Right ventricle myocardium superior (tissue), 1 donor: ENCODE results near the gene RAB8B. TPM values are rescaled to one million over a fixed set of nuclear protein-coding genes. Genes with fewer than 3 reads are reported as not detected.

Experiments
- ATAC-seq: fragments of 200-7000 bp; cut with Tn5 transposase; one replicate; pipeline ENCODE4 v1.9.1; 2020; ENCODE audit warnings: mild to moderate bottlenecking; ENCODE audit not compliant: poor library complexity
- DNase-seq: peaks from one replicate; pipeline ENCODE4 v3.0.0-alpha.2; 2020
- intact Hi-C: fragments of 100-400 bp; cut with DNase I; formaldehyde crosslinking; loops from one replicate; pipeline ENCODE4 v1.11.2; 2022
- total RNA-seq: library from RNA; stranded (reverse); fragmentation: NEBNext Ultra II Directional; extraction: Animal tissue kit (Norgen Biotek cat#: 25700); gene quantifications from one replicate; pipeline ENCODE4 v1.2.1, GENCODE V29; 2021
- donor health status: DM: no; HTN: yes; CAD: no; lungs with severe emphysema.

The RAB8B gene
- total RNA-seq, 1 donor from 2014 or later, result 10.0 TPM

DNA sequence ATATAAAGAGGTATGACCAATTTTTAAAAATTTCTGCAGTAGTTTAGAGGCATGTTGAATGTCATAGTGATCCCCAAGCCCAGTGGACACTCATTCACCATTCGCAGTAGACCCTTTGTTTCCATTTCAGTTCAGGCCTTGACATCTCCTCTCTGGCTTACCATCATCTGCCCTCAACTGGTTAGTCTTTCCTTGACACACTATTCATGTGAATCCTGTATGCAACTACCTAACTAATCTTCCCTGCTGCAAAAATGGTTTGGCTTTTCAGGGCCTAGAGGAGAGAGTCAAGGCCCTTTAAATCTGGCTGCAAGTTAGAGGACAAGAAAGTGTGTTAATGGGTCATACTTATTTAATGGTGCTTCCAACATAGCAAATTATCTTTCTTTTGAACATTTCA lies 98.9 kb downstream of the RAB8B start:
- intact Hi-C loops, result no loop called here
- no peak for ATAC-seq
- no peak for DNase-seq

GRCh38 chr15:63288778-63289378 lies 99.5 kb downstream of the RAB8B start:
- no peak for DNase-seq
- intact Hi-C loops, result no loop called here
- ATAC-seq, result peak; percentile 66

GRCh38 chr15:63291507-63291906 lies 102.1 kb downstream of the RAB8B start:
- no peak for DNase-seq
- intact Hi-C loops, result loop anchor here (2.0 kb wide), 1 partner anchor 113 kb away; no protein-coding TSS in a partner anchor

DNA sequence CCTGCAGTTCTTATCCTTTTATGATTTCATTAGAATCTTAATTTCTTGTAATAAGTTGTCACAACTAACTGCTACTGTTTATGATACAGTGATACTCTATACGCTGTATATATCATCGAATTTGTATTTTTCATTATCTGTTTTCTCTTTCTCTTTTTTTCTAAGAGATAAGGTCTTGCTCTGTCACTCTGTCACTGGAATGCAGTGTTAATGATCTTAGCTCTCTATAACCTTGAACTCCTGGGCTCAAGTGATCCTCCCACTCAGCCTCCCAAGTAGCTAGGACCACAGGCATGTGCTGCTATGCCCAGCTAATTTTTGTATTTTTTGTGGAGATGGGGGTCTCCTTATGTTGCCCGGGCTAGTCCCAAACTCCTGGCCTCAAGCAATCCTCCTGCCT lies 102.8 kb downstream of the RAB8B start:
- intact Hi-C loops, result no loop called here
- DNase-seq (no peak), ATAC-seq (no peak)

More at GRCh38 chr15:63291507-63291906, 102.1 kb downstream of the RAB8B start:
- no peak for ATAC-seq

DNA sequence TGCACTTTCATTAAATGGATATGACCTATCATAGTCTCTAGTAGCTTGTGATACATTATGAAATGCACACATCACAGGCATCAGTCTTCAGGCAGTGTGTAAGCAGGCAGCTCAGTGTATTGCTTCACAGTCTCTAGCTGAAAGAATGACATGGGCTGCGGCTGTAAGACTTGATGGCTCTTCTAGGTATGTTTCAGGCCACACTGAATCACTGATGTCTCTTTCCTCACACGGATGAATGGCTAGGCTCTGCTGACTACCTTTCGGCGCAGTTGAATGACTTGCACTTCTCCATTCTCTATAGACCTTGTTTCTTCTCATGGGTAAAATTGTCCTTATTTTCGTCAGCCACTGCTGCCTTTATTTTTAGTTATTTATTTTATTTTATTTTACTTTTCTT lies 103.4 kb downstream of the RAB8B start:
- ATAC-seq (no peak), DNase-seq (no peak)
- intact Hi-C loops, result no loop called here

GRCh38 chr15:63294359-63294758 lies 105.0 kb downstream of the RAB8B start:
- intact Hi-C loops, result no loop called here
- no peak for DNase-seq

GRCh38 chr15:63295341-63295740 lies 105.9 kb downstream of the RAB8B start:
- DNase-seq, result no peak
- intact Hi-C loops, result no loop called here
- ATAC-seq, result no peak

More at GRCh38 chr15:63294359-63294758, 105.0 kb downstream of the RAB8B start:
- no peak for ATAC-seq

DNA sequence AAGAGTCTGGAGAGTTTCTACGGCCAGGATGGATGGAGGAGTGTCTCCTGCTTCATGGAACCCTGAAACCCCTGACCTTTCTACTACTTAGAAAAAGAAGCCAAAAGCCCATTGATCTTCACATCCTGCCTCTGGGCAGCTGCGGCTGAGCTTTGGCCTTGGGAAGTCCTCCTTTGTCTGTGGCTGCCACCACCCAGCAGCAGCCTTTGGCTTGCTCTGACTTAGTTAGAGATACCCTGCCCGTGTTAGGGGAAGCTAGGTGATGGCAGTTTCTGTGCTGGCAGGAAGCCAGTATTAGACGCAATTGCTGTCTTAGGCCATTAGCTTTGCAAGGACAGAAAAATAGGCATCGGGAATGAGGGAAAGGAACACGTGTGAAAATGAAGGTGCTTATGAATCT lies 106.8 kb downstream of the RAB8B start:
- ATAC-seq, result peak; percentile 48
- intact Hi-C loops, result no loop called here

GRCh38 chr15:63299943-63300575 lies 110.7 kb downstream of the RAB8B start:
- no peak for DNase-seq
- intact Hi-C loops, result no loop called here
- no peak for ATAC-seq

More for the DNA sequence above, 106.8 kb downstream of the RAB8B start:
- DNase-seq, result no peak

GRCh38 chr15:63301088-63301487 lies 111.7 kb downstream of the RAB8B start:
- intact Hi-C loops, result no loop called here
- no peak for DNase-seq
- no peak for ATAC-seq

- DNase-seq (no peak), ATAC-seq (no peak)
- intact Hi-C loops, result no loop called here
These were observed 115.9 kb downstream of the RAB8B start for GRCh38 chr15:63305260-63305659.

DNA sequence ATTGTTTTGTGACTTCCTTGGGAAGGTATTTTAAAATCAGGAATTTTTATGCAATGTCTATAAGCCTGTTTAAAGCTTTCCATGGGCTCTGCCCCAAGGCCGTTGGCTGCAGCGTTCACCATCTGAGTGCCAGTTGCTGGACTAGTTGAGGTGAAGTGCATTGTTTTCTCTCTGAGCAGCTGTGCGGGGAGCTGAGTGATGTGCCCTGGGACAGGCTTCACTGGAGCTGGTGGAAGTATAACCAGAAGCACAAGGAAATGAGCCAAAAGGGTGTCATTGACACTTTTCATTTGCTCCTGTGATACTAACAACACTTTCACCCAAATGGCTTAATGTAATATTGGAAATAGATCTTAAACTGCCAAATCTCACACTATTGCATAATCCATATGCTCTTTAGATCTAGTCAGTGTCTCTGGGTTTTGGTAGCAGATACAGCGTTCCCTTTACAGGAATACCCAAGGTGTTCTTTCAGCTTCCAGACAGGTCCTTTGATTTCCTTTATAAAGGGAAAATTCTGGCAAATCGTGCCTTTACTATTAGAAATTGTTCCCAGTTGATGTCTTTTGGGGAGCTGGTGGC lies 117.2 kb downstream of the RAB8B start:
- intact Hi-C loops, result no loop called here
- DNase-seq (no peak), ATAC-seq (no peak)

DNA sequence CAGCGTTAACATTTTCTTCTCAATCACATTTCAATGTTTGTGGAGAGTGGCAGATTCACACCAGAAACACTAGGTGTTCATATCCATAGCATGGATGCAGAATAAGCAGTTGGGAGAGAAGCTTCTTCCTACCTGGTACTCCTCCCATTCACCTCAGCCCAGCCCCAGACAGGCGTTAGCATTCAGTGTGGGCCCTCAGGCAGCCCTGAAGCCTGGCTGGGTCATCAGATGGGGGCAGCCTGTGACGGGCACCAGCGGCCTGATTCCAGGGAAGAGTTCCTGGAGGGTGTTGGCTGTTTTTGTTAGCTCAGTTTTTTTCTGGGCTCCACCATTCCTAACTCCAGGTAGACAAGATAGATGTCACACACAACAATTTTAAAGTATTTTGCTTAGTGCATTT lies 119.1 kb downstream of the RAB8B start:
- intact Hi-C loops, result no loop called here
- DNase-seq (no peak), ATAC-seq (no peak)

DNA sequence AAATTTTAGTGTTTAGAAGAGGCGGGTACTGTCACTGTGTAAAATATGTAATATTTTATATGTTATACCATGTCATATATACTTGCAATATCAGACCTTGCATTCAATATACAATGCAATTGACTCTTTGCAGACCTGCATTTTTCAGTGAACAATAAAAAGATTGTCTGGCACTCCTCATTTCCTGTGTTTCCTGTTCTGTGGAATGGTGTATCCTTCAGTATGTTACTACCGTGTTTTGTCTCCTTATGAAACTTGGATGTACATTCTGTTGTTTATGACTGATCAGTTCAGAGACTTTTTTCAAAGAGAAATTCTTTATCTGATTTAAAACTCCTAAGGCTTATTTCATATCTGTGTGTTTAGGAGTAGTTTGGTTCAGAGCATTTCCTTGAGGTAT lies 119.5 kb downstream of the RAB8B start:
- no peak for ATAC-seq
- intact Hi-C loops, result no loop called here
- no peak for DNase-seq

DNA sequence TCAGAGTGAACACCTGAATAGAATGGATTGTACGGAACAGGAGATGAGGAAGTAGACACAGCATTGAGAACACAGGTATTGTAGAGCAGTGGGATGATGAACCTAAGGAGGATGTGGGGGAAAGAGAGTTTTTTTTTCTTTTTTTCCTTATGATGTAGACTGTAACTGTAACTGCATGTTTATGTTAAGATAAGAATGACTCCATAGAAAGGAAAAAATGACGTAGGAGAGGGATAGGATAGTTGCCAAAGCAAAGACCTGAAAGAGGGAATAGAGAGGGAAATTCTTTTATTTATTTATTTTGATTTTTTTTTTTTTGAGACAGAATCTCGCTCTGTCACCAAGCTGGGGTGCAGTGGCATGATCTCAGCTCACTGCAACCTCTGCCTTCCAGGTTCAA lies 121.2 kb downstream of the RAB8B start:
- DNase-seq, result no peak
- no peak for ATAC-seq
- intact Hi-C loops, result no loop called here

- no peak for ATAC-seq
- no peak for DNase-seq
- intact Hi-C loops, result no loop called here
These were observed 122.9 kb downstream of the RAB8B start for GRCh38 chr15:63312286-63312685.

DNA sequence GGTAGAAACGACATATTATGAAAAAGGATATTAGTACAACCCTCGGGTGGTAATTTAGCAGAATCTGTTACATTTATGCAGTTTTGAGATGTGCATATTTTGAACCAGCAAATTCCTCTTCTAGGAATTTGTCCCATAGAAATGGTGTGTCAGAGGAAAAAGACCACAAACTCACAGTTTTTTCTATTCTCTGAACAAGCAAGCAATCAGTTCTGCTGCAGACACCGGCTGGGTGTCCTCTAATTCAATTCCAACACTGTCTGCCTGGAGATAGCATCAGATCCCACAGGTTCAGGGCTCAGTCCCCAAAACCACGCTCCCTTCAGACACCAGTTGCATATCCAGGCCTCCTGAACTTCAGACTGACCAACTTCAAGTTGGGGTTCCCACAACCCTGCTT lies 124.4 kb downstream of the RAB8B start:
- no peak for DNase-seq
- intact Hi-C loops, result no loop called here
- no peak for ATAC-seq

DNA sequence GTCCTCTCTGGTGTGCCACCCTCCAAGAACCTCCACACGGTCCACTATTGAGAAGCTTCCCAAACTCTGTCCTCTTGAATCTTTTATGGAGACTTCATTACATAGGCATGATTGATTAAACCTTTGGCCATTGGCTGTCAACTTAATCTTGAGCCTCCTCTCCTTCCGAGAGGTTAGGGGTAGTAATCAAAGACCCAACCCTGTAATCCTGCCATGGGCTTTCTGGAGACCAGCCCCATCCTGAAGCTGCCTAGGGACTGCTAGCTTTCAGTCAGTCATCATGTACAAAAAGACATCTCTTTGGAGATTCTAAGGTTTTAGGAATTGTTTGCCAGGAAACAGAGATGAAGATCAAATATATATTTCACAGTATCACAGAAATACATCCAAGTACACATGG lies 125.0 kb downstream of the RAB8B start:
- ATAC-seq (no peak), DNase-seq (no peak)
- intact Hi-C loops, result no loop called here
